ENCODE data around the gene ACLY. TPM values are rescaled to one million over a fixed set of nuclear protein-coding genes. Genes with fewer than 3 reads are reported as not detected.

Gene ACLY
- total RNA-seq, 6 experiments from 2014 or later = 16.6 to 95.9 (median 33.6) TPM

DNA sequence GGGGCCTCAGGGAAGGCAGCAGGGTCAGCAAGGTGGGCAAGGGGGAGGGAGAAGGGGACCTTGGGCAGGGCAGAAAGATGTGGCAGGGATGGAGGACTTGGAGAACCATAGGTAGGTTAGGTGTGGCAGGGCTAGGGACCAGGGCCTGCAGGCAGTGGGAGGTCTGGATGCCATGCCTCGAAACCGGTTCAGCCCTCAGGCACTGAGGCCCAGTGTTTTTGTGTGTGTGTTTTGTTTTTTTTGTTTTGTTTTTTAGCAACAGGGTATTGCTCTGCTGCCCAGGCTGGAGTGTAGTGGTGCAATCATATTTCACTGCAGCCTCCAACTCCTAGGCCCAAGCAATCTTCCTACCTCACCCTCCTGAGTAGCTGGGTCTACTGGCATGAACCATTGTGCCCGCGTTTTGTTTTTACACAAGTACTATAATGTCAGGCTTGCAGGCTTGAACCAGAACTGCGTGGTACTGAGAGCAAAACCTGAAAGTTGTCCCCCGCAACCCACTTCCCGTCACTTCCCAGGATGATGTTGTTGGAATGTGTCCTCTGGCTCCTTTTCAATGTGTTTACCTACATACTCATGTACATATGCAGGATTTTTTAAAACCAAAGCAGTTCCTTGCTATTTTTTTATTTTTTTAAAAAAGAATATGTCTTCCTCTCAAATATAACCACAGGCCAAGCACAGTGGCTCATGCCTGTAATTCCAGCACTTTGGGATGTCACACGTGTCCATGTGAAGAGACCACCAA, 24.0 kb upstream of the ACLY start:
- TF ChIP-seq CTCF (IDR thresholded peaks at IDR 0.05) (no peak), POLR2A (IDR thresholded peaks at IDR 0.05) (no peak)
- DNase-seq = no peak
- Histone ChIP-seq H3K4me1 (peaks cover 0 to 27% (median 5%) of the 10 kb centered on the region in 4 donors), H3K36me3 (no peaks in the 10 kb centered on the region), H3K27ac (peak overlapping the region in 1 of 3 donors; percentile 29), H3K27me3 (no peaks in the 10 kb centered on the region), H3K4me3 (no peak overlapping the region), H3K9me3 (no peaks in the 10 kb centered on the region)
- no peak for ATAC-seq
- intact Hi-C loops (cut with DNase I) = no loop called here
- 90% methylated on average over 4 of the region's 8 CpGs for WGBS (ENCODE audit: insufficient coverage, low coverage, low lambda C conversion rate, missing lambda C conversion rate)

DNA sequence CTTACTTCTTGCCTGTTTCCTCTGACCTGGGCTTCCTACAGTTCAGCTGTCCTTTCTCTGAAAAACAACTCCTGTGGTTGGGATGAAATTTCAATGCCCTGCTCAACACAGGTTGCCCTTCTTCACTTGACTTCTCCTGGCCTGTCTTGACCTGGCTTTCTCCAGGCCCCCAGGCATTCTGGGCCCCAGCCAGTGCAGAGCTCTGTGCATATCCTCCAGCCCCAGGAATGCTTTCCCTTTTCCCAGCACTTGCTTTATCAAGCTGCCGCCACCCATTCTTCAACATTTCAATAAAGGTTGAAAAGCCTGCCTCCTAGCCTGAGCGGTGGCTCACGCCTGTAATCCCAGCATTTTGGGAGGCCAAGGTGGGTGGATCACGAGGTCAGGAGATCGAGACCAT, 22.4 kb upstream of the ACLY start:
- TF ChIP-seq CTCF (IDR thresholded peaks at IDR 0.05) = no peak
- TF ChIP-seq POLR2A (IDR thresholded peaks at IDR 0.05) = no peak
- peaks cover 0 to 35% (median 8%) of the 10 kb centered on the region in 4 donors for H3K4me1 ChIP-seq
- H3K9me3 ChIP-seq = no peaks in the 10 kb centered on the region
- no peak for DNase-seq
- no peaks in the 10 kb centered on the region for H3K27me3 ChIP-seq
- ATAC-seq = no peak
- no peaks in the 10 kb centered on the region for H3K36me3 ChIP-seq
- no peak overlapping the region for H3K27ac ChIP-seq
- H3K4me3 ChIP-seq = no peak overlapping the region
- WGBS (ENCODE audit: insufficient coverage, low coverage, low lambda C conversion rate, missing lambda C conversion rate) = 88% methylated on average over 5 of the region's 5 CpGs
- intact Hi-C loops (cut with DNase I) = no loop called here

- ATAC-seq (no peak), DNase-seq (no peak)
- Histone ChIP-seq H3K36me3 (no peaks in the 10 kb centered on the region), H3K4me3 (no peak overlapping the region), H3K27me3 (no peaks in the 10 kb centered on the region), H3K4me1 (peaks cover 0 to 32% (median 8%) of the 10 kb centered on the region in 4 donors), H3K27ac (no peak overlapping the region), H3K9me3 (no peaks in the 10 kb centered on the region)
- WGBS (ENCODE audit: insufficient coverage, low coverage, low lambda C conversion rate, missing lambda C conversion rate) = 95% methylated on average over 4 of the region's 6 CpGs
- intact Hi-C loops (cut with DNase I) = no loop called here
- TF ChIP-seq POLR2A (IDR thresholded peaks at IDR 0.05) (no peak), CTCF (IDR thresholded peaks at IDR 0.05) (no peak)
Observed at GRCh38 chr17:41939693-41940090, 20.9 kb upstream of the ACLY start.

- H3K4me3 ChIP-seq = no peak overlapping the region
Observed at GRCh38 chr17:41939044-41939692, 20.4 kb upstream of the ACLY start.

More at GRCh38 chr17:41939044-41939692, 20.4 kb upstream of the ACLY start:
- TF ChIP-seq CTCF (IDR thresholded peaks at IDR 0.05) (no peak), POLR2A (IDR thresholded peaks at IDR 0.05) (no peak)
- no peak overlapping the region for H3K27ac ChIP-seq
- no peaks in the 10 kb centered on the region for H3K9me3 ChIP-seq
- H3K36me3 ChIP-seq = no peaks in the 10 kb centered on the region
- H3K27me3 ChIP-seq = no peaks in the 10 kb centered on the region
- intact Hi-C loops (cut with DNase I) = no loop called here
- ATAC-seq (no peak), DNase-seq (no peak)
- WGBS (ENCODE audit: insufficient coverage, low coverage, low lambda C conversion rate, missing lambda C conversion rate) = 33% methylated on average over 1 of the region's 4 CpGs
- peaks cover 0 to 28% (median 8%) of the 10 kb centered on the region in 4 donors for H3K4me1 ChIP-seq
